SK-N-SH (cell line): ENCODE measurements around the gene EHBP1L1. TPM values are rescaled to one million over a fixed set of nuclear protein-coding genes. Genes with fewer than 3 reads are reported as not detected.

ENCODE experiments used
- CTCF ChIA-PET: fragments of 300-600, 350-600 bp; formaldehyde crosslinking; extraction: SDS; loops from one replicate; lab custom pipeline; 2021; lab: Yijun Ruan, JAX
- POLR2A ChIA-PET: fragments of 350-600 bp; sonication (Branson Sonifier 250); formaldehyde crosslinking; extraction: SDS; loops from one replicate; lab custom pipeline; 2020; ENCODE audit warnings: antibody characterized with exemption, inconsistent platforms; lab: Yijun Ruan, JAX
- DNase-seq: peaks from one replicate; pipeline ENCODE4 v3.0.0; 2012
- H2AFZ ChIP-seq: fragments of 200-600 bp; sonication (generic); 2 replicates; pipeline ENCODE4 v1.8.1; 2016; ENCODE audit warnings: antibody characterized with exemption, mild to moderate bottlenecking, low read depth
- H3F3A ChIP-seq: fragments of 200-600 bp; sonication (generic); replicated peaks from 2 replicates; pipeline ENCODE3; 2016; ENCODE audit warnings: antibody characterized with exemption, mild to moderate bottlenecking; ENCODE audit not compliant: insufficient read depth
- H3K27ac ChIP-seq, 2 experiments: fragments of 200-500 bp in 1 of 2; fragments of 200-600 bp in 1 of 2; sonication (Bioruptor generic) in 1 of 2; sonication (generic), shearing (Covaris generic) in 1 of 2; 2 replicates each; pipeline versions ENCODE4 v1.5.1 to v1.6.1; 2014 to 2016; ENCODE audit warnings: low read depth in 2 of 2, inconsistent platforms in 1 of 2, low read length in 1 of 2, mild to moderate bottlenecking in 1 of 2, mixed read lengths in 1 of 2
- H3K27me3 ChIP-seq: fragments of 200-600 bp; sonication (generic), shearing (Covaris generic); 2 replicates; pipeline ENCODE4 v1.6.1; 2016; ENCODE audit warnings: mixed run types; ENCODE audit not compliant: insufficient read depth
- H3K36me3 ChIP-seq, 2 experiments: fragments of 200-500 bp in 1 of 2; fragments of 200-600 bp in 1 of 2; sonication (Bioruptor generic) in 1 of 2; sonication (generic) in 1 of 2; replicated peaks in 1 of 2; 2 replicates each; pipeline versions ENCODE3 to v1.5.1; 2014 to 2016; ENCODE audit warnings: low read length in 1 of 2, mild to moderate bottlenecking in 1 of 2; ENCODE audit not compliant: insufficient read depth in 2 of 2, control insufficient read depth in 1 of 2
- H3K4me1 ChIP-seq, 2 experiments: fragments of 200-500 bp in 1 of 2; fragments of 200-600 bp in 1 of 2; sonication (Bioruptor generic) in 1 of 2; sonication (generic), shearing (Covaris generic) in 1 of 2; 2 replicates each; pipeline versions ENCODE4 v1.5.1 to v1.6.1; 2014 to 2016; ENCODE audit warnings: low read depth in 1 of 2, low read length in 1 of 2, mixed run types in 1 of 2; ENCODE audit not compliant: insufficient read depth in 2 of 2, control insufficient read depth in 1 of 2
- H3K4me2 ChIP-seq: fragments of 200-600 bp; sonication (generic), shearing (Covaris generic); 2 replicates; pipeline ENCODE4 v1.6.1; 2017; ENCODE audit warnings: mixed run types
- H3K4me3 ChIP-seq, 2 experiments: fragments of 200-500 bp in 1 of 2; fragments of 200-600 bp in 1 of 2; sonication (Bioruptor generic) in 1 of 2; sonication (generic), shearing (Covaris generic) in 1 of 2; 2 replicates each; pipeline versions ENCODE4 v1.5.1 to v1.8.1; 2014 to 2016; ENCODE audit warnings: low read depth in 2 of 2, inconsistent platforms in 1 of 2, low read length in 1 of 2, mild to moderate bottlenecking in 1 of 2, mixed read lengths in 1 of 2, moderate library complexity in 1 of 2
- H3K79me2 ChIP-seq: fragments of 200-600 bp; sonication (generic); 2 replicates; pipeline ENCODE4 v1.8.1; 2017; ENCODE audit warnings: mild to moderate bottlenecking; ENCODE audit not compliant: insufficient read depth
- H3K9ac ChIP-seq: fragments of 200-600 bp; sonication (generic); 2 replicates; pipeline ENCODE4 v1.6.1; 2017; ENCODE audit warnings: mixed run types
- H3K9me2 ChIP-seq: fragments of 200-600 bp; sonication (generic); 2 replicates; pipeline ENCODE4 v1.6.1; 2017; ENCODE audit warnings: mixed run types
- H3K9me3 ChIP-seq: fragments of 200-600 bp; sonication (generic); 2 replicates; pipeline ENCODE4 v1.6.1; 2017; ENCODE audit warnings: mixed run types, mild to moderate bottlenecking, moderate library complexity
- H4K20me1 ChIP-seq: fragments of 200-600 bp; sonication (generic); 2 replicates; pipeline ENCODE4 v1.6.1; 2017; ENCODE audit warnings: mild to moderate bottlenecking, mixed run types; ENCODE audit not compliant: insufficient read depth
- EZH2phosphoT487 ChIP-seq: fragments of 200-600 bp; sonication (generic); IDR thresholded peaks from 2 replicates; pipeline ENCODE4 v1.6.1; 2017; ENCODE audit warnings: low read depth, mixed run types, mild to moderate bottlenecking, antibody characterized with exemption, moderate library complexity, borderline replicate concordance
- FOXJ3 ChIP-seq: sonication (generic); formaldehyde crosslinking; IDR thresholded peaks from 2 replicates; pipeline ENCODE4 v1.5.1; 2020; ENCODE audit warnings: mild to moderate bottlenecking, missing genetic modification reagents
- FOXM1 ChIP-seq: IDR thresholded peaks from 2 replicates; pipeline ENCODE4 v1.4.0; 2012; ENCODE audit warnings: low read depth, mild to moderate bottlenecking
- GABPA ChIP-seq: IDR thresholded peaks from 2 replicates; pipeline ENCODE4 v1.4.0; 2012; ENCODE audit warnings: low read depth, mild to moderate bottlenecking
- GATA2 ChIP-seq: sonication (generic); formaldehyde crosslinking; IDR thresholded peaks from 2 replicates; pipeline ENCODE4 v1.5.0; 2020; ENCODE audit warnings: mild to moderate bottlenecking, missing genetic modification reagents
- MXI1 ChIP-seq: IDR thresholded peaks from 2 replicates; pipeline ENCODE4 v1.6.1; 2012; ENCODE audit warnings: mild to moderate bottlenecking, low read depth, low read length, improper control_type of control experiment
- NFIC ChIP-seq: IDR thresholded peaks from 2 replicates; pipeline ENCODE4 v1.4.0; 2012; ENCODE audit warnings: borderline replicate concordance
- NRF1 ChIP-seq: IDR thresholded peaks from 2 replicates; pipeline ENCODE4 v1.6.1; 2012; ENCODE audit warnings: low read depth, mild to moderate bottlenecking, low read length
- RCOR1 ChIP-seq: fragments of 150-350 bp; IDR thresholded peaks from 2 replicates; pipeline ENCODE4 v1.6.1; 2017; ENCODE audit warnings: antibody characterized with exemption, low read length
- RXRA ChIP-seq: IDR thresholded peaks from 2 replicates; pipeline ENCODE4 v1.4.0; 2012; ENCODE audit warnings: low read depth, mild to moderate bottlenecking, borderline replicate concordance
- SIN3A ChIP-seq: IDR thresholded peaks from 2 replicates; pipeline ENCODE4 v1.6.1; 2012; ENCODE audit warnings: low read depth, mild to moderate bottlenecking, low read length, moderate library complexity, borderline replicate concordance
- TAF1 ChIP-seq: IDR thresholded peaks from 2 replicates; pipeline ENCODE4 v1.6.1; 2012; ENCODE audit warnings: low read depth, mild to moderate bottlenecking, low read length, moderate library complexity, borderline replicate concordance
- YY1 ChIP-seq: IDR thresholded peaks from 2 replicates; pipeline ENCODE4 v1.4.0; 2012; ENCODE audit warnings: low read depth, mild to moderate bottlenecking
- WGBS: methylation state at CpG from one replicate; pipeline ENCODE4 v1.1.6; 2017; ENCODE audit warnings: low lambda C conversion rate; 5-methylcytosine and 5-hydroxymethylcytosine counted together
- polyA plus RNA-seq, 3 experiments: library from polyadenylated mRNA; depleted of rRNA; stranded (reverse); fragments of >200 nt; gene quantifications; 2 replicates each; pipeline ENCODE4 v1.2.3, GENCODE V29; 2012
- TF ChIP-seq, protein P1 (sequence below): IDR thresholded peaks from 2 replicates; pipeline ENCODE4 v1.6.1; 2012; ENCODE audit warnings: mild to moderate bottlenecking, low read depth, low read length, moderate library complexity
- TF ChIP-seq, protein P2 (sequence below): IDR thresholded peaks from 2 replicates; pipeline ENCODE4; 2012
- TF ChIP-seq, protein P3 (sequence below): fragments of 150-350 bp; IDR thresholded peaks from 2 replicates; pipeline ENCODE4 v1.6.1; 2016; ENCODE audit warnings: mild to moderate bottlenecking, low read depth, low read length

Gene EHBP1L1
- polyA plus RNA-seq, 1 of the 3 experiments (the other 2 are of a cell fraction), result 48.7 TPM

DNA sequence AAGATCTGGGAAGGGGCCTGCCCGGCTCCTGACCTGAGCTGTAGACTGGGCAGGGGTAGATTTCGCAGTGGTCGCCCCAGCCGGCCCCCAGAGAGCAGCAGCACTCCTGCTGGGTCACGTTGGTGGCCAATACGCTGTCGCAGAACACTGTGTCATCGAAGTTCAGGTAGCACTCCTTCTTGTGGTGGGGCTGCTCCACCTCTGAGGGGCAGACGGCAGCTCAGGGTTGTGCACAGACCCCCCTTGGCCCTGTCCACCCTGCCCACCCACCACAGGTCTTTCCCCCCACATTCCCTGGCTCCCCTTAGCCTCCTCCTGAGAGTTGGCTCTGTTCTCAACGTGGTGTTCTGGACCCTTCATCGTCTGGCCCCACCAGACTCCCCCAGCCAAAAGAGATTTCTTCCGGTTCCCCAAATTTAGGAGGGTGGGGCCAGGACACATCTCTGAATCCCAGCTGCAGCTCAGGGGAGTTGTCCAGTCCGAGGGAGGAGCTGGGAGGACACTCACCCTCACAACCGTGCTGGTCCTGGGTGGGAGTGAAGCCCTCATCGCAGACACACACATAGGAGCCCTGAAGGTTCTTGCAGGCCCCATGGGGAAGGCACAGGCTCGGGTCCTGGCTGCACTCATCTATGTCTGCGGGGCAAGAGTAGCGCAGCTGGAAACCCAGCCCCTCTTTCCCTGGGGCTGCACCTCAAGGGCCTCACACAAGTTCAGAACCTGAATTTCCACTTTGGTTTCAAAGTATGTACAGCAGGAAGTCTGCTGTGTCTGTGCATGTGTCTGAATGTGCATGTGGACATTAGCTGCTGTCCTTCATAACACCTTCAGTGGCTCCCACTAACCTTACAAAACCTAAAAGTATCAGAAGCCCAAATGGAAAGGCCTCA is 34.5 kb upstream of the EHBP1L1 start:
- H2AFZ ChIP-seq, result no peak overlapping the region
- no peaks in the 10 kb centered on the region for H3K79me2 ChIP-seq
- no peaks in the 10 kb centered on the region for H3K9me3 ChIP-seq
- 57% methylated on average over 5 of the region's 18 CpGs for WGBS
- POLR2A ChIA-PET, result interaction anchor here (0.7 to 1.6 kb wide), 7 partner anchors 11 to 97 kb away, joined by 3 to 7 read pairs (median 4); partner anchors contain the start of genes PCNX3, SIPA1 and ZNRD2
- H3K4me1 ChIP-seq, result peaks cover 4 to 12% of the 10 kb centered on the region in 2 experiments; a peak in 1 of 4 replicates
- H3K36me3 ChIP-seq, result peaks cover 0 to 48% of the 10 kb centered on the region in 2 experiments
- DNase-seq, result no peak
- TF ChIP-seq, protein P1, sequence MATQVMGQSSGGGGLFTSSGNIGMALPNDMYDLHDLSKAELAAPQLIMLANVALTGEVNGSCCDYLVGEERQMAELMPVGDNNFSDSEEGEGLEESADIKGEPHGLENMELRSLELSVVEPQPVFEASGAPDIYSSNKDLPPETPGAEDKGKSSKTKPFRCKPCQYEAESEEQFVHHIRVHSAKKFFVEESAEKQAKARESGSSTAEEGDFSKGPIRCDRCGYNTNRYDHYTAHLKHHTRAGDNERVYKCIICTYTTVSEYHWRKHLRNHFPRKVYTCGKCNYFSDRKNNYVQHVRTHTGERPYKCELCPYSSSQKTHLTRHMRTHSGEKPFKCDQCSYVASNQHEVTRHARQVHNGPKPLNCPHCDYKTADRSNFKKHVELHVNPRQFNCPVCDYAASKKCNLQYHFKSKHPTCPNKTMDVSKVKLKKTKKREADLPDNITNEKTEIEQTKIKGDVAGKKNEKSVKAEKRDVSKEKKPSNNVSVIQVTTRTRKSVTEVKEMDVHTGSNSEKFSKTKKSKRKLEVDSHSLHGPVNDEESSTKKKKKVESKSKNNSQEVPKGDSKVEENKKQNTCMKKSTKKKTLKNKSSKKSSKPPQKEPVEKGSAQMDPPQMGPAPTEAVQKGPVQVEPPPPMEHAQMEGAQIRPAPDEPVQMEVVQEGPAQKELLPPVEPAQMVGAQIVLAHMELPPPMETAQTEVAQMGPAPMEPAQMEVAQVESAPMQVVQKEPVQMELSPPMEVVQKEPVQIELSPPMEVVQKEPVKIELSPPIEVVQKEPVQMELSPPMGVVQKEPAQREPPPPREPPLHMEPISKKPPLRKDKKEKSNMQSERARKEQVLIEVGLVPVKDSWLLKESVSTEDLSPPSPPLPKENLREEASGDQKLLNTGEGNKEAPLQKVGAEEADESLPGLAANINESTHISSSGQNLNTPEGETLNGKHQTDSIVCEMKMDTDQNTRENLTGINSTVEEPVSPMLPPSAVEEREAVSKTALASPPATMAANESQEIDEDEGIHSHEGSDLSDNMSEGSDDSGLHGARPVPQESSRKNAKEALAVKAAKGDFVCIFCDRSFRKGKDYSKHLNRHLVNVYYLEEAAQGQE, result no peak
- no peak for TF ChIP-seq MXI1
- no peak for TF ChIP-seq FOXJ3 (CRISPR knock-in tag)
- TF ChIP-seq NFIC, result no peak
- no peaks in the 10 kb centered on the region for H3K27me3 ChIP-seq
- H3F3A ChIP-seq, result peaks cover 42% of the 10 kb centered on the region
- peaks cover 20% of the 10 kb centered on the region for H4K20me1 ChIP-seq
- peak overlapping the region; percentile 43 to 49; a peak in 3 of 4 replicates for H3K4me3 ChIP-seq
- H3K4me2 ChIP-seq, result peak overlapping the region; percentile 71
- CTCF ChIA-PET, result interaction anchor here (0.6 to 13.1 kb wide), 33 partner anchors 9 to 406 kb away, joined by 3 to 295 read pairs (median 5); partner anchors contain the start of genes EHBP1L1, FAM89B, KCNK7 and LTBP3
- peak overlapping the region; percentile 29 to 81 for H3K27ac ChIP-seq
- no peak overlapping the region for H3K9ac ChIP-seq
- H3K9me2 ChIP-seq, result no peaks in the 10 kb centered on the region

DNA sequence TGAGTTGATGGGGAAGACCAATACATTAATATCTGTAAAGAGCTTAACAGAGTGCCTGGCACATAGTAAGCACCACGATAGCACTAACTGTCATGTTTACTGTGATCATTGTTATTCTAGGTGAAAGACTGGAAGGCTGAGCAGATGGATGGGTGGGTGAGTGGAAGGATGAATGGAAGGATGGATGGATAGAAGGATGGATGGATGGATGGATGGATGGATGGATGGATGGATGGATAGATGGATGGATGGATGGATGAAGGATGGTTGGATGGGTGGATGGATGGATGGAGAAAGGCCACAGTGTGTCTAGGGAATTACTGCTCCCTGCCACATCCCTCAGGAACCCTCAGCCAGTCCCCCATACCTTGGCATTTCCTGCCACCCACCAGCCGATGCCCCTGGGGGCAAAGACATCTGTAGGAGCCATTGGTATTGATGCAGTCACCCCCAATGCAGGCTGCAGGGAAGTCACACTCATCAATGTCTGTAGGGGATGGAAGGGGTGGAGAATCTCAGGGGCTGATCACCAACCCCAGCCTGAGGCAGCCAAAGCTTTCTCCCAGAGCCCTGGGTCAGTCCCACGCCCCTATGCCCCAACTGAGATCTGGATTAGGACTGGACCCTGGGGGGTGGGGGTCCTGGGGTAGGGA is 33.0 kb upstream of the EHBP1L1 start:
- H3K4me3 ChIP-seq, result no peak overlapping the region
- H4K20me1 ChIP-seq, result peaks cover 15% of the 10 kb centered on the region
- H3K27ac ChIP-seq, result no peak overlapping the region
- H3K4me2 ChIP-seq, result no peak overlapping the region
- no peaks in the 10 kb centered on the region for H3K27me3 ChIP-seq
- no peak for DNase-seq
- H3K9me3 ChIP-seq, result no peaks in the 10 kb centered on the region
- peaks cover 33% of the 10 kb centered on the region for H3F3A ChIP-seq
- no peak overlapping the region for H3K9ac ChIP-seq
- H3K9me2 ChIP-seq, result no peaks in the 10 kb centered on the region
- ChIA-PET CTCF (interaction anchor here (4.7 to 13.1 kb wide), 4 partner anchors 8 to 28 kb away, joined by 53 to 295 read pairs (median 78); partner anchors contain the start of genes EHBP1L1, FAM89B, SCYL1 and ZNRD2), POLR2A (no interaction called here)
- 80% methylated on average over 2 of the region's 3 CpGs for WGBS
- no peak overlapping the region for H2AFZ ChIP-seq
- peaks cover 0 to 49% of the 10 kb centered on the region in 2 experiments for H3K36me3 ChIP-seq
- peaks cover 4 to 12% of the 10 kb centered on the region in 2 experiments; a peak in 1 of 4 replicates for H3K4me1 ChIP-seq
- no peaks in the 10 kb centered on the region for H3K79me2 ChIP-seq
- TF ChIP-seq YY1, result no peak
- TF ChIP-seq, protein P2, sequence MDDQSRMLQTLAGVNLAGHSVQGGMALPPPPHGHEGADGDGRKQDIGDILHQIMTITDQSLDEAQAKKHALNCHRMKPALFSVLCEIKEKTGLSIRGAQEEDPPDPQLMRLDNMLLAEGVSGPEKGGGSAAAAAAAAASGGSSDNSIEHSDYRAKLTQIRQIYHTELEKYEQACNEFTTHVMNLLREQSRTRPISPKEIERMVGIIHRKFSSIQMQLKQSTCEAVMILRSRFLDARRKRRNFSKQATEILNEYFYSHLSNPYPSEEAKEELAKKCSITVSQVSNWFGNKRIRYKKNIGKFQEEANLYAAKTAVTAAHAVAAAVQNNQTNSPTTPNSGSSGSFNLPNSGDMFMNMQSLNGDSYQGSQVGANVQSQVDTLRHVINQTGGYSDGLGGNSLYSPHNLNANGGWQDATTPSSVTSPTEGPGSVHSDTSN, result no peak
- TF ChIP-seq EZH2phosphoT487, result no peak
- TF ChIP-seq FOXM1, result no peak
- no peak for TF ChIP-seq TAF1
- TF ChIP-seq RCOR1, result no peak
- TF ChIP-seq NRF1, result no peak
- TF ChIP-seq FOXJ3 (CRISPR knock-in tag), result no peak
- TF ChIP-seq RXRA, result no peak
- TF ChIP-seq GABPA, result no peak
- TF ChIP-seq, protein P3, sequence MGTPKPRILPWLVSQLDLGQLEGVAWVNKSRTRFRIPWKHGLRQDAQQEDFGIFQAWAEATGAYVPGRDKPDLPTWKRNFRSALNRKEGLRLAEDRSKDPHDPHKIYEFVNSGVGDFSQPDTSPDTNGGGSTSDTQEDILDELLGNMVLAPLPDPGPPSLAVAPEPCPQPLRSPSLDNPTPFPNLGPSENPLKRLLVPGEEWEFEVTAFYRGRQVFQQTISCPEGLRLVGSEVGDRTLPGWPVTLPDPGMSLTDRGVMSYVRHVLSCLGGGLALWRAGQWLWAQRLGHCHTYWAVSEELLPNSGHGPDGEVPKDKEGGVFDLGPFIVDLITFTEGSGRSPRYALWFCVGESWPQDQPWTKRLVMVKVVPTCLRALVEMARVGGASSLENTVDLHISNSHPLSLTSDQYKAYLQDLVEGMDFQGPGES, result no peak
- no peak for TF ChIP-seq GATA2
- no peak for TF ChIP-seq SIN3A
